ENCODE measurements around the gene TRMT10C. TPM values are rescaled to one million over a fixed set of nuclear protein-coding genes. Genes with fewer than 3 reads are reported as not detected.
A peak's percentile ranks its signal among the peaks of the same experiment; 100 is the strongest.

The TRMT10C gene
- 63.4 TPM for polyA plus RNA-seq (2012; ENCODE audit: insufficient read depth, insufficient read length, low read depth)

GRCh38 chr3:101561630-101562328 lies at the start of gene TRMT10C:
Gene TRMT10C, plus strand, starts transcription at chr3:101561868. Its CDS starts 2,914 bp downstream, at chr3:101564782.
- H3K4me3 ChIP-seq (ENCODE audit: low read depth, low read length): peak within 1 kb of the TSS; percentile 99
- no peaks in the 10 kb centered on the region for H3K9me3 ChIP-seq
- peaks cover 2% of the 10 kb centered on the region; the same call in 1 of the 2 replicates for H3K4me1 ChIP-seq
- no peak for TF ChIP-seq CTCF (IDR thresholded peaks at IDR 0.05; ENCODE audit: low read depth, low read length)
- DNase-seq: peak; percentile 91
- H3K36me3 ChIP-seq: peaks cover 22% of the 10 kb centered on the region
- 0 out of 2 replicates have a peak, but pooled peaks cover 4% of the 10 kb centered on the region for H3K27me3 ChIP-seq

GRCh38 chr3:101512396-101512645 lies 49.3 kb upstream of the TRMT10C start:
- Histone ChIP-seq H3K4me3 (ENCODE audit: low read depth, low read length) (peak overlapping the region; percentile 97), H3K27me3 (peaks cover 13% of the 10 kb centered on the region), H3K4me1 (no peaks in the 10 kb centered on the region; the same call in 1 of the 2 replicates), H3K9me3 (no peaks in the 10 kb centered on the region), H3K36me3 (no peaks in the 10 kb centered on the region)
- no peak for TF ChIP-seq CTCF (IDR thresholded peaks at IDR 0.05; ENCODE audit: low read depth, low read length)
- DNase-seq: no peak

GRCh38 chr3:101512646-101513418 lies 48.8 kb upstream of the TRMT10C start, which contains the start of gene SENP7:
Gene SENP7, minus strand, starts transcription at chr3:101513212. Its CDS starts 82 bp downstream, at chr3:101513130.
- DNase-seq: peak; percentile 85
- Histone ChIP-seq H3K4me1 (no peaks in the 10 kb centered on the region; the same call in 1 of the 2 replicates), H3K36me3 (no peaks in the 10 kb centered on the region), H3K9me3 (no peaks in the 10 kb centered on the region), H3K4me3 (ENCODE audit: low read depth, low read length) (peak within 1 kb of the TSS; percentile 97), H3K27me3 (peaks cover 16% of the 10 kb centered on the region)
- no peak for TF ChIP-seq CTCF (IDR thresholded peaks at IDR 0.05; ENCODE audit: low read depth, low read length)

GRCh38 chr3:101513419-101513986 lies 48.2 kb upstream of the TRMT10C start:
- H3K4me1 ChIP-seq: no peaks in the 10 kb centered on the region; the same call in 1 of the 2 replicates
- TF ChIP-seq CTCF (IDR thresholded peaks at IDR 0.05; ENCODE audit: low read depth, low read length): no peak
- H3K9me3 ChIP-seq: no peaks in the 10 kb centered on the region
- H3K4me3 ChIP-seq (ENCODE audit: low read depth, low read length): peak overlapping the region; percentile 97
- peaks cover 22% of the 10 kb centered on the region for H3K27me3 ChIP-seq
- no peak for DNase-seq
- no peaks in the 10 kb centered on the region for H3K36me3 ChIP-seq

GRCh38 chr3:101518421-101518871 lies 43.2 kb upstream of the TRMT10C start:
- Histone ChIP-seq H3K9me3 (no peaks in the 10 kb centered on the region), H3K27me3 (peaks cover 26% of the 10 kb centered on the region), H3K4me1 (no peaks in the 10 kb centered on the region; the same call in 1 of the 2 replicates), H3K4me3 (ENCODE audit: low read depth, low read length) (no peak overlapping the region), H3K36me3 (no peaks in the 10 kb centered on the region)
- TF ChIP-seq CTCF (IDR thresholded peaks at IDR 0.05; ENCODE audit: low read depth, low read length): no peak
- no peak for DNase-seq
